Psoas muscle (tissue), 8 donors: ENCODE results near the gene VASH2. TPM values are rescaled to one million over a fixed set of nuclear protein-coding genes. Genes with fewer than 3 reads are reported as not detected.

ENCODE experiments used
- ATAC-seq, 4 donors: fragments of 200-7000 bp; cut with Tn5 transposase; one replicate each; pipeline ENCODE4 v1.9.1; 2020; ENCODE audit warnings: moderate library complexity in 3 of 4, mild to moderate bottlenecking in 2 of 4
- DNase-seq, 2 donors: peaks; one replicate each; pipeline ENCODE4 v3.0.0-alpha.2; 2020
- H3K27ac ChIP-seq: fragments of 200-600 bp; one replicate; pipeline ENCODE4 v1.8.0; 2022
- H3K27me3 ChIP-seq, 3 donors: fragments of 200-600 bp in 1 of 3; one replicate each; pipeline versions ENCODE4 v1.6.1 to v1.8.0; 2013 to 2022; ENCODE audit warnings: low read length in 2 of 3, mild to moderate bottlenecking in 2 of 3, moderate library complexity in 1 of 3; ENCODE audit not compliant: insufficient read depth in 3 of 3
- H3K36me3 ChIP-seq, 2 donors: fragments of 200-600 bp in 1 of 2; one replicate each; pipeline versions ENCODE4 v1.6.1 to v1.8.0; 2013 to 2022; ENCODE audit warnings: low read depth in 1 of 2, mild to moderate bottlenecking in 1 of 2, moderate library complexity in 1 of 2; ENCODE audit not compliant: insufficient read depth in 1 of 2
- H3K4me1 ChIP-seq: fragments of 200-600 bp; one replicate; pipeline ENCODE4 v1.8.0; 2022
- H3K4me3 ChIP-seq: fragments of 200-600 bp; one replicate; pipeline ENCODE4 v1.8.0; 2022; ENCODE audit warnings: mild to moderate bottlenecking
- H3K9me3 ChIP-seq: fragments of 200-600 bp; one replicate; pipeline ENCODE4 v1.8.0; 2022
- WGBS, 3 donors: extraction: QIAGEN DNeasy Blood & Tissue Kit; methylation state at CpG; one replicate each; pipeline versions ENCODE4 v1.1.6 to v1.1.7; 2013; 5-methylcytosine and 5-hydroxymethylcytosine counted together
- intact Hi-C, 2 donors: fragments of 100-400 bp; cut with DNase I; formaldehyde crosslinking; loops; one replicate each; pipeline versions ENCODE4 v1.11.0 to v1.14.2; 2022
- polyA plus RNA-seq, 3 donors: library from polyadenylated mRNA; stranded (reverse); fragments of 200-250 nt; gene quantifications; one replicate each; pipeline ENCODE4 v1.2.3, GENCODE V29; 2013
- total RNA-seq, 4 donors: library from RNA; stranded (reverse); fragmentation: NEBNext Ultra II Directional in 2 of 4; extraction: Animal tissue kit (Norgen Biotek cat#: 25700) in 2 of 4; gene quantifications; one replicate each; pipeline versions ENCODE4 v1.2.1 to v1.2.4, GENCODE V29; 2021 to 2023
- TF ChIP-seq, protein P1 (sequence below): fragments of 200-600 bp; IDR thresholded peaks from one replicate; pipeline ENCODE4 v1.8.0; 2022; ENCODE audit warnings: antibody characterized with exemption
- donor health status: healthy with polysubstance abuse.
- donor health status: DM: no; HTN: no; CAD: no; lungs with moderate emphysema.
- donor health status: Bipolar disorder and iron deficiency.
- donor health status: healthy.
- donor health status: DM: yes; HTN: yes; CAD: no.
- donor health status: DM: no; HTN: no; CAD: no.
- donor health status: DM: no; HTN: no; CAD: no.
- donor health status: DM: yes; HTN: yes; CAD: no.

VASH2 gene
- total and polyA plus RNA-seq, 7 donors: 0.09 to 1.6 (median 0.17) TPM

DNA sequence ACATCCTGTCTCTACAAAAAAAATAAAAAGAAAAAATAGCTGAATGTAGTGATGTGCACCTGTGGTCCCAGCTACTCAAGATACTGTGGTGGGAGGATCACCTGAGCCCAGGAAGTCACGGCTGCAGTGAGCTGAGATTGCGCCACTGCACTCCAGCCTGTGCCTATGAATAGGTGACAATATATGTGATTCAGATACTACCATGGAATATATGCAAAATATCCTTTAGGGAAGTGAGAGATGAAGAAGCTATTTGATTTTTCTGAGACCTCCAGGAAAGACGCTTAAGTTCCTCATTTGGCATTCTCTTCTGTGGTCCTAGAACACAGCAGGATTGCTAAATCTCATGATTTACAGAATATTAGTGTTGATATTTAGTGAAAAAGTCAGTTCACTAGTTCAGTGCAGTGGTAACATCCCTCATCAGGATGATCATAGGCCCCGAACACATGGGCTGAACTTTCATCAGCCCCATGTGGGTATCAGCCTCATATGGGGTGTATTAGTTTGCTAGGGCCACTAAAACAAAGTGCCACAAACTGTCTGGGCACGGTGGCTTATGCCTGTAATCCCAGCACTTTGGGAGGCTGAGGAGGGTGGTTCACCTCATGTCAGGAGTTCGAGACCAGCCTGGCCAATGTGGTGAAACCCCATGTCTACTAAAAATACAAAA lies 6.0 kb upstream of the VASH2 start:
- WGBS, 3 donors: 87 to 95% (median 92%) methylated on average over 6 of the region's 6 CpGs
- Histone ChIP-seq H3K4me3 (no peak overlapping the region), H3K27ac (no peak overlapping the region), H3K9me3 (peaks cover 7% of the 10 kb centered on the region), H3K36me3 (no peaks in the 10 kb centered on the region), H3K4me1 (no peaks in the 10 kb centered on the region), H3K27me3 (peaks cover 0 to 3% (median 0%) of the 10 kb centered on the region in 3 donors)
- no peak for ATAC-seq
- intact Hi-C loops: no loop called here
- TF ChIP-seq, protein P1, sequence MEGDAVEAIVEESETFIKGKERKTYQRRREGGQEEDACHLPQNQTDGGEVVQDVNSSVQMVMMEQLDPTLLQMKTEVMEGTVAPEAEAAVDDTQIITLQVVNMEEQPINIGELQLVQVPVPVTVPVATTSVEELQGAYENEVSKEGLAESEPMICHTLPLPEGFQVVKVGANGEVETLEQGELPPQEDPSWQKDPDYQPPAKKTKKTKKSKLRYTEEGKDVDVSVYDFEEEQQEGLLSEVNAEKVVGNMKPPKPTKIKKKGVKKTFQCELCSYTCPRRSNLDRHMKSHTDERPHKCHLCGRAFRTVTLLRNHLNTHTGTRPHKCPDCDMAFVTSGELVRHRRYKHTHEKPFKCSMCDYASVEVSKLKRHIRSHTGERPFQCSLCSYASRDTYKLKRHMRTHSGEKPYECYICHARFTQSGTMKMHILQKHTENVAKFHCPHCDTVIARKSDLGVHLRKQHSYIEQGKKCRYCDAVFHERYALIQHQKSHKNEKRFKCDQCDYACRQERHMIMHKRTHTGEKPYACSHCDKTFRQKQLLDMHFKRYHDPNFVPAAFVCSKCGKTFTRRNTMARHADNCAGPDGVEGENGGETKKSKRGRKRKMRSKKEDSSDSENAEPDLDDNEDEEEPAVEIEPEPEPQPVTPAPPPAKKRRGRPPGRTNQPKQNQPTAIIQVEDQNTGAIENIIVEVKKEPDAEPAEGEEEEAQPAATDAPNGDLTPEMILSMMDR: no peak
- DNase-seq: no peak

DNA sequence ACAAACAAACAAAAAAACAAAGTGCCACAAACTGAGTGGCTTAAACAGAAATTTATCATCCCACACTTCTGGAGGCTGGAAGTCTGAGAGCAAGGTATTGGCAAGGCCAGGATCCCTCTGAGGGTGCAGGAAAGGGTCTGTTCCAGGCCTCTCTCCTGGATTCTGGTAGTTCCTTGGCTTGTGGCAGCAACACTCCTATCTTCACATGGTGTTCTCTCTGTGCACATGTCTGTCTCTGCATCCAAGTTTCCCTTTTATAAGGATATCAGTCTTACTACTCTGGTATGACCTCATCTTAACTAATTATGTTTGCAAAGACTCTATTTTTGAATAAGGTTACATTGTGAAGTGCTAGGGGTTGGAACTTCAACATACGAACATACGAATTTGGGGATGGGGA lies 5.3 kb upstream of the VASH2 start:
- intact Hi-C loops: no loop called here
- ATAC-seq: no peak
- WGBS, 3 donors: 91 to 97% (median 91%) methylated on average over 2 of the region's 2 CpGs

DNA sequence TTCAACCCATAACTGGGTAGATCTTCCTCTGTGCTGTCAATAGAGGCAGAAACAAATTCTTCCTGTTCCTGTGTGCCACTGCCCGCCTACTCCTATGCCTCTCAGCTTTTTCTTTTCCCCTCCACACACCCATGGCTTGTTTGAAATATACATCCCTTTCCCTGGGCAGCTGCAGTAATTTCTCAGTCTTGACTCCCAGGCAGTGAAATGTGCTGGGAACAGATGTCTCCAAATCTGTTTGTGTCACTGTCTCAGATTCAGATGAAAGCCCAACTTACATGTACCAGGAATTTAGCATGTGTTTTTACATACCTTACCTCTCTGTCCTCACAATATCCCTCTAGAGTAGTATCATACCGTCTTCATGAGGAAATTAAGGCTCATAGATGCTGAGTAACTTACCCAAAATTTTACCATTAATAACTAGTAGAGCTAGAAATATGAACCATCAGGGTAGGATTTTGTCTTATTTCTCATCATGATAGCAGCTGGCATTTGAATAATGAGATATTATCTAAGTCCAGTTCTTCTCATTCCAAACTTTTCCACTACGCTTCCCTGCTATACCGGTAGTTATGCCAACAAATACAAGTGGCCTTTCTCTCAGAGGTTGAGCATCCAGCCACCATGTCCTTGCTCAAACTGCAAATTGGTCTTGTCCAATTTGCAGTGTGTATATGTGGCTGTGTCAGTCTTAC lies 4.7 kb upstream of the VASH2 start:
- Histone ChIP-seq H3K27ac (no peak overlapping the region), H3K27me3 (peaks cover 0 to 3% (median 0%) of the 10 kb centered on the region in 3 donors), H3K36me3 (no peaks in the 10 kb centered on the region), H3K9me3 (peaks cover 1% of the 10 kb centered on the region), H3K4me1 (no peaks in the 10 kb centered on the region), H3K4me3 (no peak overlapping the region)
- 69 to 76% (median 71%) methylated on average over 4 of the region's 4 CpGs for WGBS, 3 donors
- intact Hi-C loops: no loop called here
- TF ChIP-seq, protein P1: no peak
- no peak for ATAC-seq
- no peak for DNase-seq

More for the DNA sequence above, 5.3 kb upstream of the VASH2 start:
- Histone ChIP-seq H3K4me1 (no peaks in the 10 kb centered on the region), H3K36me3 (no peaks in the 10 kb centered on the region), H3K27ac (no peak overlapping the region), H3K4me3 (no peak overlapping the region), H3K27me3 (peaks cover 0 to 3% (median 0%) of the 10 kb centered on the region in 3 donors), H3K9me3 (peaks cover 7% of the 10 kb centered on the region)
- TF ChIP-seq, protein P1: no peak
- DNase-seq: no peak

DNA sequence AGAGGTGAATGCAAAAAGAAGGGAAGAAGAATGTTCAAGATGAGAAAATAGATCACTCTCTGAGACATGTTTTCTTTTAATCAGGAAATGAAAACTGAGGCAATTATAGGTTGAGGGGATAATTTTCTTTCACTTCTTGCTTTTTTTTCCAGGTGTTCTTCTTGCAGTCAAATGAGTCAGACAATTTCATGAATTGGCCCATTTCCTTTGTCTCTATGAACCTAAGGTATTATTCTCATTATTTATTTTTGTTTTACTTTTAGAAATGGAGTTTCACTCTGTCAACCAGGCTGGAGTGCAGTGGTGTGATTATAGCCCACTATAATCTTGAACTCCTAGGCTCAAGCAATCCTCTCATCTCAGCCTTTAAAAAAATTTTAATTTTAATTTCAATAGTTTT lies 3.5 kb upstream of the VASH2 start:
- no peaks in the 10 kb centered on the region for H3K9me3 ChIP-seq
- TF ChIP-seq, protein P1: no peak
- DNase-seq (no peak), ATAC-seq (no peak)
- peaks cover 6% of the 10 kb centered on the region for H3K4me1 ChIP-seq
- no peak overlapping the region for H3K27ac ChIP-seq
- intact Hi-C loops: no loop called here
- no peaks in the 10 kb centered on the region for H3K36me3 ChIP-seq
- H3K4me3 ChIP-seq: no peak overlapping the region
- peaks cover 0 to 5% (median 0%) of the 10 kb centered on the region in 3 donors for H3K27me3 ChIP-seq
